Measurements from ENCODE around the gene CFAP126. TPM values are rescaled to one million over a fixed set of nuclear protein-coding genes. Genes with fewer than 3 reads are reported as not detected.
"Not testable (repeated sequence)": the region's sequence is repeated elsewhere in the genome, so short reads cannot be mapped to it uniquely, and the experiment has no call there.

CFAP126 gene
- total and polyA plus RNA-seq, 4 donors: not detected

DNA sequence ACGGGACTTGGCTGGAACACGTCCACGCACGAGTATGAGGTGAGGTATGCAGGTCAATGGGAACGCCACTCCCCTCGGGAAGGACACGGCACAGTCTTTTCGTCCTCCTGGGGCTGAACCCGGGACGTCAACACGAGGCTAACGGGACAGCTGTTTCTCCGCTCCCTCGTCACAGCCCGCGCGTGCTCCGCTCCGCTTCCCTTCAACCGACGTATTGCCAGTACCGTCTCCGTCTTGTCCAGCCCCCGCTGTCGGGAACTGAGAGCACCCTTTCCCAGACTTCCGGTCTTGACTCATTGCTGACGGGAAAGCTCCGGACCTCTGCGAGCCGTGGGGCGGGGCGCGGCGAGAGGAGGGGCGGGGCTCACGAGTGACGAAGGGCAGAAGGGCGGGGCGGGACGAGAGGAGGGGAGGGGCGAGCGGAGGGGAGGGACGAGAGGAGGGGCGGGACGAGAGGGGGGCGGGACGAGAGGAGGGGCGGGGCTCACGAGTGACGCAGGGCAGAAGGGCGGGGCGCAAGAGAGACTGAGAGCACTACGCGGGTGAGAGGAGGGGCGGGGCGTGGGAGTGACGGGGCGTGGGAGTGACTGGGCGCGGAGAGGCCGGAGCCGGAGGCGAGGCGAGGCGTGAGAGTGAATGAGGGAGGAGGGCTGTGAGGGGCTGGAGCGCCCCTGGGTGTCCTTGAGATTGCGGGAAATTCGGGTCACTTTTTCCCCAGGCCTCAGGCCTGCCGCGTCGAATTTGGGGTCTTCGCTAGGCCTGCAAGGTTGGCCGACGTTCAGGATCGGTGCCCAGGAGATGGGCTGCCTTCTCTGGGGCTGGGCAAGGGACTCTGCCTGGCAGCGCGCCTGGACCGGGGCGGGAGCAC, 22.2 kb upstream of the CFAP126 start:
- Histone ChIP-seq H3K36me3 (ENCODE audit: control insufficient read depth in 1 of 2, insufficient read depth in 2 of 2, low read length in 1 of 2) (no peaks in the 10 kb centered on the region), H3K27me3 (ENCODE audit: control insufficient read depth in 1 of 2, insufficient read depth in 2 of 2, low read length in 1 of 2) (no peaks in the 10 kb centered on the region), H3K4me1 (ENCODE audit: control insufficient read depth in 1 of 2, insufficient read depth in 2 of 2, low read length in 2 of 2) (no peaks in the 10 kb centered on the region), H3K4me3 (ENCODE audit: low read length in 2 of 2) (peak overlapping the region; percentile 63 to 73), H3K27ac (ENCODE audit: low read depth in 1 of 2, low read length in 2 of 2) (peak overlapping the region; percentile 47 to 59), H3K9me3 (ENCODE audit: control insufficient read depth, low read length) (no peaks in the 10 kb centered on the region)
- ATAC-seq (ENCODE audit: low FRiP score): peak; percentile 98
- intact Hi-C loops (cut with DNase I): loop anchor here in 1 of 2 donors (1.0 to 10.0 kb wide), 2 partner anchors 9 to 355 kb away; partner anchors contain the start of gene DUSP12
- WGBS, 2 donors: 1% methylated on average over 51 to 79 of the region's 79 CpGs
- DNase-seq: peak; percentile 98 to 100

DNA sequence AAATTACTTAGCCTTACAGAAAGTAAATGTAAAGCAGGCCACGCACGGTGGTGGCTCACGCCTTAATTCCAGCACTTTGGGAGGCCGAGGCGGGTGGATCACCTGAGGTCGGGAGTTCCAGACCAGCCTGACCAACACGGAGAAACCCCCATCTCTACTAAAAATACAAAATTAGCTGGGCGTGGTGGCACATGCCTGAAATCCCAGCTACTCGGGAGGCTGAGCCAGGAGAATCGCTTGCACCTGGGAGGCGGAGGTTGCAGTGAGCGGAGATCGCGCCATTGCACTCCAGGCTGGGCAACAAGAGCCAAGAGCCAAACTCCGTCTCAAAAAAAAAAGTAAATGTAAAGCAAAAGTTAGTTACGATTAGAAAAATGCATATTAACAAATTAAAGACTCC, 21.5 kb upstream of the CFAP126 start:
- ATAC-seq (ENCODE audit: low FRiP score); H3K36me3 ChIP-seq (ENCODE audit: control insufficient read depth in 1 of 2, insufficient read depth in 2 of 2, low read length in 1 of 2); H3K4me1 ChIP-seq (ENCODE audit: control insufficient read depth in 1 of 2, insufficient read depth in 2 of 2, low read length in 2 of 2); H3K27me3 ChIP-seq (ENCODE audit: control insufficient read depth in 1 of 2, insufficient read depth in 2 of 2, low read length in 1 of 2); H3K9me3 ChIP-seq (ENCODE audit: control insufficient read depth, low read length); intact Hi-C loops (cut with DNase I); H3K27ac ChIP-seq (ENCODE audit: low read depth in 1 of 2, low read length in 2 of 2); DNase-seq: not testable (repeated sequence)
- peak overlapping the region in 1 of 2 donors; percentile 48 for H3K4me3 ChIP-seq (ENCODE audit: low read length in 2 of 2)
- 74 to 78% methylated on average over 16 of the region's 16 CpGs for WGBS, 2 donors

DNA sequence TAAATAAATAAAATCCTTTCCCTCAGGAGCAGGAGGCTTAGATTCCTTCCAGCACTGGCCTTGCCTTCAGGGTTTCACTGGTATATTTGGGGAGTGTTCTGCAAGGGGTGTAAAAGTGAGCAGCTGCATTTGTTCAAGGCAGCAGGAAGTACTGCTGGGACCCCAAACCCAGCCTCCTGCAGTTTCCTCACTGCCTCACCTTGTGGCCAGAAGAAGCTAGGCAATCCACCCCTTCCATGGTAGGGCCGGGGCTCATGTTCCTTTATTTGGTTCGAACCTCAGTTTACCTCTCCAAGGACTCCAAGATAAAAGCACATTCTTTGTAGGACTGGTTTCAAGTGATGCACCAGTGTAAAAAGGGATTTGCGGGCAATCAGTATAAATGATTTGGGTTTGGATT, 21.0 kb upstream of the CFAP126 start:
- H3K27me3 ChIP-seq (ENCODE audit: control insufficient read depth in 1 of 2, insufficient read depth in 2 of 2, low read length in 1 of 2): no peaks in the 10 kb centered on the region
- ATAC-seq (ENCODE audit: low FRiP score) (no peak), DNase-seq (no peak)
- H3K9me3 ChIP-seq (ENCODE audit: control insufficient read depth, low read length): no peaks in the 10 kb centered on the region
- H3K36me3 ChIP-seq (ENCODE audit: control insufficient read depth in 1 of 2, insufficient read depth in 2 of 2, low read length in 1 of 2): no peaks in the 10 kb centered on the region
- WGBS, 2 donors: 97 to 100% methylated on average over 3 of the region's 3 CpGs
- no peaks in the 10 kb centered on the region for H3K4me1 ChIP-seq (ENCODE audit: control insufficient read depth in 1 of 2, insufficient read depth in 2 of 2, low read length in 2 of 2)
- H3K27ac ChIP-seq (ENCODE audit: low read depth in 1 of 2, low read length in 2 of 2): no peak overlapping the region
- no peak overlapping the region for H3K4me3 ChIP-seq (ENCODE audit: low read length in 2 of 2)
- intact Hi-C loops (cut with DNase I): no loop called here

DNA sequence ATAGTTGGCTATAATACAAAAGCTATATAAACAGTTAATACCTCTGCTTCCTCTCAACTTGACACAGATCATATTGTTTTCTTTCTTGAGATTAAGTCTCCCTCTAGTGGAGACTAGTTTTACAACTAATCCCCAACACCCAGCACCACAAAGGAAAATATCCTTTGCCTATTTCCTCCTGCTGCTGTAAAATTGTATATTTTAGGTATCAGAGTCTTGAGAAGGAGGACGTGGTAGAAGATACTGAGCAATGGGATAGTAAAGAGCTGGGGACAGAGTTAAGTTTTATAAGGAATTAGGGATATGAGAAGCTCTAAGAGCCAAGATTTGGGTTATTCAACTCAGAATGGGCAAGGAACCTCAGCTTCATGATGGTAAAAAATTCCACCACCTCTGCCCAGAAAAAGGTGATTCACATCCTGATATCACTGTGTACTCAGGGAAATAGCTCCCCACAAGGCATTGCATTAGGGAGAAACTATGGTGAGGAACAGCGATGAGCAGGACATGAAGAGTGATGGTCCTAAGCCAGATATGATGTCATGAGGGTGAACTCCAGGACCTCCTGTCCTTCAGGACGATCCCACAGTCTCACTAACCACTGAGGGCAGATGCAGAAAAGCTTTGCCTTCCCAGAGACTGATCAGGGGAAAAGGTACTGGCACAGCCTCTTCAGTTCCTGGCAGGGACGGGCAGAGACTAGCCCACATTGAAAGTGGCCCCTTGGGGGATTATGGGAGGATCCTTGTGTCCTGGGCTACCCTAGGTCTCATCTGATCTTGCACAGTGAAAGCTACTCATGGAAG, 14.7 kb upstream of the CFAP126 start:
- H3K27ac ChIP-seq (ENCODE audit: low read depth in 1 of 2, low read length in 2 of 2): no peak overlapping the region
- H3K9me3 ChIP-seq (ENCODE audit: control insufficient read depth, low read length): no peaks in the 10 kb centered on the region
- no peaks in the 10 kb centered on the region for H3K4me1 ChIP-seq (ENCODE audit: control insufficient read depth in 1 of 2, insufficient read depth in 2 of 2, low read length in 2 of 2)
- no peaks in the 10 kb centered on the region for H3K27me3 ChIP-seq (ENCODE audit: control insufficient read depth in 1 of 2, insufficient read depth in 2 of 2, low read length in 1 of 2)
- WGBS, 2 donors: 28 to 29% methylated on average over 4 of the region's 4 CpGs
- H3K36me3 ChIP-seq (ENCODE audit: control insufficient read depth in 1 of 2, insufficient read depth in 2 of 2, low read length in 1 of 2): no peaks in the 10 kb centered on the region
- DNase-seq (no peak), ATAC-seq (ENCODE audit: low FRiP score) (peak; percentile 86)
- no peak overlapping the region for H3K4me3 ChIP-seq (ENCODE audit: low read length in 2 of 2)
- intact Hi-C loops (cut with DNase I): loop anchor here (2.0 to 5.0 kb wide), 3 partner anchors 75 to 190 kb away; partner anchors contain the start of genes TOMM40L (in 2 of the 2) and MPZ (in 1 of the 2)

DNA sequence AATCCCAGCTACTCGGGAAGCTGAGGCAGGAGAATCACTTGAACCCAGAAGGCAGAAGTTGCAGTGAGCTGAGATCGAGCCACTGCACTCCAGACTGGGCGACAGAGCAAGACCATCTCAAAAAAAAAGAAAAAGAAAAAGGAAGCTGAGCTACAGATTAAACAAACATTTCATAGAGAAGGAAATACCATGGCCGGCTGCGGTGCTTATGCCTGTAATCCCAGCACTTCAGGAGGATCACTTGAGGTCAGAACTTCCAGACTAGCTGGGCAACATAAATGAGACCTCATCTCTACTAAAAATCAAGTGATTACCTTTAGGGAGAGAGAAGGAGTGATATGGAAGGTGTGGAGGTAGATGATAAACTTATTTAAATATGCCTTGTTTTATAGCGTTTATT, 14.0 kb upstream of the CFAP126 start:
- H3K4me3 ChIP-seq (ENCODE audit: low read length in 2 of 2): no peak overlapping the region
- no peaks in the 10 kb centered on the region for H3K9me3 ChIP-seq (ENCODE audit: control insufficient read depth, low read length)
- H3K27me3 ChIP-seq (ENCODE audit: control insufficient read depth in 1 of 2, insufficient read depth in 2 of 2, low read length in 1 of 2): no peaks in the 10 kb centered on the region
- H3K4me1 ChIP-seq (ENCODE audit: control insufficient read depth in 1 of 2, insufficient read depth in 2 of 2, low read length in 2 of 2): no peaks in the 10 kb centered on the region
- H3K36me3 ChIP-seq (ENCODE audit: control insufficient read depth in 1 of 2, insufficient read depth in 2 of 2, low read length in 1 of 2): no peaks in the 10 kb centered on the region
- H3K27ac ChIP-seq (ENCODE audit: low read depth in 1 of 2, low read length in 2 of 2): no peak overlapping the region
- intact Hi-C loops (cut with DNase I): loop anchor here (2.0 to 5.0 kb wide), 3 partner anchors 74 to 189 kb away; partner anchors contain the start of genes TOMM40L (in 2 of the 2) and MPZ (in 1 of the 2)
- 53 to 56% methylated on average over 6 of the region's 6 CpGs for WGBS, 2 donors
- DNase-seq (no peak), ATAC-seq (ENCODE audit: low FRiP score) (no peak)

DNA sequence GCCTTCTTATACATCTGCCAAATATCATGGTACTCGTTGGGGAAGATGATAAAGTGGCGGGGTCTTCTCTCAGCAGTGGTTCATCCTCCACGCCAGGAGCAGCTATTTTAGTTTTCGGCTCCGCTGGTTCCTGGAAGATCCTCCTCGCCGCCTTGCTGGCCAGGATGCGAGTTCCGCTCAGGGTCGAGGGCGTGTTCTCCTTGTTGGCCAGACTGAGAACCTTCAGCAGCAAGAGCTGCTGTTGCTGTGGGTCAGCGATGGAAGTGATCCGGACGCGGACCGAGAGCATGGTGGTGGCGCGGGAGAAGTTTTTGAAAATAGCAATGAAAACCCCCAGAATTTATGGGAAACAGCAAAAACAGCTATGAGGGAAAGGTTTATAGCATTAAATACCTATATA, 11.4 kb upstream of the CFAP126 start:
- WGBS, 2 donors: 62 to 74% methylated on average over 18 of the region's 18 CpGs
- H3K4me3 ChIP-seq (ENCODE audit: low read length in 2 of 2): no peak overlapping the region
- no peaks in the 10 kb centered on the region for H3K9me3 ChIP-seq (ENCODE audit: control insufficient read depth, low read length)
- no peak overlapping the region for H3K27ac ChIP-seq (ENCODE audit: low read depth in 1 of 2, low read length in 2 of 2)
- DNase-seq: peak in 1 of 2 donors; percentile 69
- no peak for ATAC-seq (ENCODE audit: low FRiP score)
- H3K36me3 ChIP-seq (ENCODE audit: control insufficient read depth in 1 of 2, insufficient read depth in 2 of 2, low read length in 1 of 2): no peaks in the 10 kb centered on the region
- no peaks in the 10 kb centered on the region for H3K4me1 ChIP-seq (ENCODE audit: control insufficient read depth in 1 of 2, insufficient read depth in 2 of 2, low read length in 2 of 2)
- intact Hi-C loops (cut with DNase I): no loop called here
- no peaks in the 10 kb centered on the region for H3K27me3 ChIP-seq (ENCODE audit: control insufficient read depth in 1 of 2, insufficient read depth in 2 of 2, low read length in 1 of 2)

DNA sequence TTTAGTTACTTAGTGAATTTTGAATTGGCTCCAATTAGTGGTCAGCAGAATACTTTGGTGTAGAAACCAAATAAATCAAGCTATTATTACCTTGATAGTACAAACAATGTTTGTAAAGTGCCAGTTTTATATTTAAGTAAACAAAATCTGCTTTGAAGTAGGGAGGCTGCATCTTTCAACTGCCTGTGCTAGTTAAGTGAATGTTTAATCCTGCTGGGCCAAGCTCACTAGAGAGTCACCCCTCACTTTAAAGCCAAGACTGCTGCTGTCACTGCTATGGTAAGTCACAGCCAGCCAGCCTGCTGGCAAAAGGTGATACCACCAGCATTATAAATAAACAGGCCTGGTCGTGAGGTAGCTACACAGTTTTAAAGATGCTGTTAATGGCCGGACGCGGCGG, 10.3 kb upstream of the CFAP126 start:
- Histone ChIP-seq H3K27ac (ENCODE audit: low read depth in 1 of 2, low read length in 2 of 2) (no peak overlapping the region), H3K36me3 (ENCODE audit: control insufficient read depth in 1 of 2, insufficient read depth in 2 of 2, low read length in 1 of 2) (no peaks in the 10 kb centered on the region), H3K4me1 (ENCODE audit: control insufficient read depth in 1 of 2, insufficient read depth in 2 of 2, low read length in 2 of 2) (no peaks in the 10 kb centered on the region), H3K27me3 (ENCODE audit: control insufficient read depth in 1 of 2, insufficient read depth in 2 of 2, low read length in 1 of 2) (no peaks in the 10 kb centered on the region), H3K9me3 (ENCODE audit: control insufficient read depth, low read length) (no peaks in the 10 kb centered on the region), H3K4me3 (ENCODE audit: low read length in 2 of 2) (no peak overlapping the region)
- intact Hi-C loops (cut with DNase I): no loop called here
- ATAC-seq (ENCODE audit: low FRiP score): no peak
- no peak for DNase-seq
- WGBS, 2 donors: 82 to 88% methylated on average over 5 of the region's 5 CpGs

DNA sequence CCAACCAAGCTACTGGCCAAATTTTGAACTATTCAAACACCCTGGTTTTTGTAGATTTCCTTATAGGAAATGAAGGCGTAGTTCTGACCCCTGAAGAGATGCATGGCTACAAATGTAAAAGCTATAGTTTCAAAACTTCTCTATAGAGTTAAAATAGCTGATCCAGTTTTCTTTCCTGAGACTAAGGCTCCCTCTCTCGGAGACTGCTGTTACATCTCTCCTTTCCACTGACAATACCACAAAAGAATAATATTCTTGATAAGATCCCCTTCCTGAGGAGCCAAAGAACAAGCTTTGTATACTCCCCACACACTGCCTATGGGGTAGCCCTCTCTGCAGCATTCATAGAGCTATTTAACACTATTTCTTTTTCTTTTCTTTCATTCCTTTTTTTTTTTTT, 6.7 kb upstream of the CFAP126 start:
- Histone ChIP-seq H3K36me3 (ENCODE audit: control insufficient read depth in 1 of 2, insufficient read depth in 2 of 2, low read length in 1 of 2) (no peaks in the 10 kb centered on the region), H3K27me3 (ENCODE audit: control insufficient read depth in 1 of 2, insufficient read depth in 2 of 2, low read length in 1 of 2) (no peaks in the 10 kb centered on the region), H3K4me1 (ENCODE audit: control insufficient read depth in 1 of 2, insufficient read depth in 2 of 2, low read length in 2 of 2) (no peaks in the 10 kb centered on the region), H3K27ac (ENCODE audit: low read depth in 1 of 2, low read length in 2 of 2) (no peak overlapping the region), H3K9me3 (ENCODE audit: control insufficient read depth, low read length) (no peaks in the 10 kb centered on the region), H3K4me3 (ENCODE audit: low read length in 2 of 2) (no peak overlapping the region)
- ATAC-seq (ENCODE audit: low FRiP score): no peak
- WGBS, 2 donors: 42 to 44% methylated on average over 2 of the region's 2 CpGs
- intact Hi-C loops (cut with DNase I): no loop called here
- no peak for DNase-seq

All from aorta (tissue), 5 donors.